Measurements from ENCODE around the gene ABCA1.

ABCA1 gene

DNA sequence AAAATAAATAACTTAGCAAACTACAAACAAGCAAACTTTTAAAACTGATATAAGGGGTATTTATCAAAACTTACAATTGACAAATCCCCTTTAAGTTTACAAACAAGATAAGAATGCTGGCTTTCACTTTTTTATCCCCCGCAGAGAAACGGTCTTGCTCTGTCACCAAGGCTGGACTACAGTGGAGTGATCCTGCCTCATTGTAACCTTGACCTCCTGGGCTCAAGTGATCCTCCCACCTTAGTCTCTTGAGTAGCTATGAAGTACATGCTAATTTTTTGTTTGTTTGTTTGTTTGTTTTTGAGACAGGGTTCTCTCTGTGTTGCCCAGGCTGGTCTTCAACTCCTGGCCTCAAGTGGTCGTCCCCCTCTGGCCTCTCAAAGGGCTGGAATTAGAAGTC, 189.5 kb downstream of the ABCA1 start:
- Histone ChIP-seq H3K27me3 (ENCODE audit: insufficient read depth, low read length) (no peaks in the 10 kb centered on the region), H4K20me1 (ENCODE audit: insufficient read depth, low read length) (no peaks in the 10 kb centered on the region), H3K9ac (ENCODE audit: low read length) (no peak overlapping the region), H3K9me2 (ENCODE audit: low read depth, low read length) (no peaks in the 10 kb centered on the region), H3K4me2 (ENCODE audit: low read length) (no peak overlapping the region), H3K36me3 (ENCODE audit: insufficient read depth, low read length) (no peaks in the 10 kb centered on the region), H3K27ac (ENCODE audit: low read depth, low read length, poor library complexity, severe bottlenecking) (no peak overlapping the region), H3K4me1 (ENCODE audit: insufficient read depth, low read length, severe bottlenecking) (peaks cover 8% of the 10 kb centered on the region), H2AFZ (ENCODE audit: low read length) (no peak overlapping the region), H3K9me3 (ENCODE audit: low read length) (no peaks in the 10 kb centered on the region), H3K4me3 (ENCODE audit: low read depth, low read length, poor library complexity, severe bottlenecking) (no peak overlapping the region), H3F3A (ENCODE audit: insufficient read depth, low read length) (no peaks in the 10 kb centered on the region), H3K79me2 (ENCODE audit: insufficient read depth, low read length) (no peaks in the 10 kb centered on the region)
- TF ChIP-seq, protein P1, sequence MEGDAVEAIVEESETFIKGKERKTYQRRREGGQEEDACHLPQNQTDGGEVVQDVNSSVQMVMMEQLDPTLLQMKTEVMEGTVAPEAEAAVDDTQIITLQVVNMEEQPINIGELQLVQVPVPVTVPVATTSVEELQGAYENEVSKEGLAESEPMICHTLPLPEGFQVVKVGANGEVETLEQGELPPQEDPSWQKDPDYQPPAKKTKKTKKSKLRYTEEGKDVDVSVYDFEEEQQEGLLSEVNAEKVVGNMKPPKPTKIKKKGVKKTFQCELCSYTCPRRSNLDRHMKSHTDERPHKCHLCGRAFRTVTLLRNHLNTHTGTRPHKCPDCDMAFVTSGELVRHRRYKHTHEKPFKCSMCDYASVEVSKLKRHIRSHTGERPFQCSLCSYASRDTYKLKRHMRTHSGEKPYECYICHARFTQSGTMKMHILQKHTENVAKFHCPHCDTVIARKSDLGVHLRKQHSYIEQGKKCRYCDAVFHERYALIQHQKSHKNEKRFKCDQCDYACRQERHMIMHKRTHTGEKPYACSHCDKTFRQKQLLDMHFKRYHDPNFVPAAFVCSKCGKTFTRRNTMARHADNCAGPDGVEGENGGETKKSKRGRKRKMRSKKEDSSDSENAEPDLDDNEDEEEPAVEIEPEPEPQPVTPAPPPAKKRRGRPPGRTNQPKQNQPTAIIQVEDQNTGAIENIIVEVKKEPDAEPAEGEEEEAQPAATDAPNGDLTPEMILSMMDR (IDR thresholded peaks at IDR 0.05; ENCODE audit: low read length) = no peak
- no peak for TF ChIP-seq EZH2 (IDR thresholded peaks at IDR 0.05; ENCODE audit: borderline replicate concordance, low read length)
